HCT116 (cell line): ENCODE results near the gene SLC6A3. TPM values are rescaled to one million over a fixed set of nuclear protein-coding genes. Genes with fewer than 3 reads are reported as not detected.

Experiments used
- ATAC-seq: fragments of 200-7000 bp; cut with Tn5 transposase; 2 replicates; pipeline ENCODE4 v1.9.1; 2020; ENCODE audit warnings: mild to moderate bottlenecking, moderate library complexity
- BruUV-seq: library from RNA; stranded (reverse); fragments of 400-500 nt; replicated peaks from 2 replicates; lab custom pipeline; 2021; lab: Mats Ljungman, UMichigan
- CTCF ChIA-PET: fragments of 300-600 bp; sonication (Branson Sonifier 250); formaldehyde crosslinking; loops from one replicate; lab custom pipeline; 2021; ENCODE audit warnings: antibody characterized with exemption; lab: Charles Lee
- POLR2A ChIA-PET: fragments of 300-600, 350-600 bp; sonication (Branson Sonifier 250); formaldehyde crosslinking; loops from one replicate; lab custom pipeline; 2021; ENCODE audit warnings: antibody characterized with exemption; lab: Charles Lee
- RAD21 ChIA-PET, 2 experiments: fragments of 300-600 bp; sonication (Branson Sonifier 250); formaldehyde crosslinking; loops; one replicate each; lab custom pipeline; 2023; ENCODE audit warnings: low total read pairs in 2 of 2; ENCODE audit not compliant: uncharacterized antibody in 2 of 2, unreplicated experiment in 2 of 2, low non-redundant PET in 1 of 2; lab: Charles Lee
- DNase-seq: peaks from one replicate; pipeline ENCODE4 v3.0.0-alpha.2; 2010; ENCODE audit warnings: low read depth, low spot score
- H2AFZ ChIP-seq: fragments of 200-600 bp; shearing (Covaris generic), sonication (generic); 2 replicates; pipeline ENCODE4 v1.6.1; 2017; ENCODE audit warnings: low read depth, mixed run types, mixed read lengths, antibody characterized with exemption, low read length; ENCODE audit not compliant: poor library complexity, severe bottlenecking
- H3K27ac ChIP-seq: 2 replicates; pipeline ENCODE4 v1.5.1; 2012; ENCODE audit warnings: low read depth, low read length
- H3K27me3 ChIP-seq: fragments of 200-600 bp; sonication (generic); 2 replicates; pipeline ENCODE4 v1.6.1; 2016; ENCODE audit warnings: mixed run types, low read length, mixed read lengths; ENCODE audit not compliant: insufficient read depth
- H3K36me3 ChIP-seq, 2 experiments: fragments of 200-500 bp in 1 of 2; fragments of 200-600 bp in 1 of 2; sonication (Bioruptor generic) in 1 of 2; sonication (generic) in 1 of 2; 2 replicates each; pipeline versions ENCODE4 v1.5.1 to v1.6.1; 2014 to 2016; ENCODE audit warnings: low read length in 2 of 2, inconsistent platforms in 1 of 2, mixed read lengths in 1 of 2, mixed run types in 1 of 2; ENCODE audit not compliant: insufficient read depth in 2 of 2, control insufficient read depth in 1 of 2
- H3K4me1 ChIP-seq, 2 experiments: fragments of 200-600 bp in 1 of 2; sonication (generic) in 1 of 2; 2 replicates each; pipeline versions ENCODE4 v1.5.1 to v1.6.1; 2012 to 2017; ENCODE audit warnings: low read length in 2 of 2, inconsistent platforms in 1 of 2, mild to moderate bottlenecking in 1 of 2, mixed read lengths in 1 of 2, mixed run types in 1 of 2, moderate library complexity in 1 of 2; ENCODE audit not compliant: insufficient read depth in 2 of 2, control insufficient read depth in 1 of 2
- H3K4me2 ChIP-seq: fragments of 200-600 bp; sonication (generic); 2 replicates; pipeline ENCODE4 v1.6.1; 2017; ENCODE audit warnings: mixed run types, low read length, mixed read lengths
- H3K4me3 ChIP-seq, 2 experiments: fragments of 200-600 bp in 1 of 2; sonication (generic) in 1 of 2; replicated peaks in 1 of 2; 2 replicates each; pipeline ENCODE4 v1.5.1; 2011 to 2016; ENCODE audit warnings: low read length in 2 of 2, control low read depth in 1 of 2, low read depth in 1 of 2, mild to moderate bottlenecking in 1 of 2, mixed read lengths in 1 of 2, mixed run types in 1 of 2
- H3K79me2 ChIP-seq: fragments of 200-600 bp; sonication (generic); 2 replicates; pipeline ENCODE4 v1.6.1; 2017; ENCODE audit warnings: mild to moderate bottlenecking, mixed run types, low read length, moderate library complexity, mixed read lengths; ENCODE audit not compliant: insufficient read depth
- H3K9ac ChIP-seq: fragments of 200-600 bp; sonication (generic); 2 replicates; pipeline ENCODE4 v1.6.1; 2016; ENCODE audit warnings: low read length, mixed read lengths
- H3K9me2 ChIP-seq: fragments of 200-600 bp; sonication (generic), shearing (Covaris generic); 2 replicates; pipeline ENCODE4 v1.6.1; 2017; ENCODE audit warnings: mixed run types, mild to moderate bottlenecking, moderate library complexity; ENCODE audit not compliant: insufficient read depth
- H3K9me3 ChIP-seq, 2 experiments: fragments of 200-500 bp in 1 of 2; fragments of 200-600 bp in 1 of 2; sonication (Bioruptor generic) in 1 of 2; sonication (generic) in 1 of 2; 2 replicates each; pipeline ENCODE4 v1.6.1; 2014 to 2017; ENCODE audit warnings: low read length in 2 of 2, mixed read lengths in 2 of 2, inconsistent platforms in 1 of 2, low read depth in 1 of 2, mild to moderate bottlenecking in 1 of 2, mixed run types in 1 of 2, moderate library complexity in 1 of 2; ENCODE audit not compliant: control insufficient read depth in 1 of 2, insufficient read depth in 1 of 2
- H4K20me1 ChIP-seq: fragments of 200-600 bp; sonication (generic), shearing (Covaris generic); 2 replicates; pipeline ENCODE4 v1.6.1; 2017; ENCODE audit warnings: mixed run types, mild to moderate bottlenecking, moderate library complexity; ENCODE audit not compliant: insufficient read depth
- ATF3 ChIP-seq: IDR thresholded peaks from 2 replicates; pipeline ENCODE4 v1.6.1; 2012
- CBX3 ChIP-seq: IDR thresholded peaks from 2 replicates; pipeline ENCODE4 v1.6.1; 2012; ENCODE audit warnings: low read depth
- CEBPB ChIP-seq: IDR thresholded peaks from 2 replicates; pipeline ENCODE4 v1.6.1; 2012; ENCODE audit warnings: low read depth
- CTCF ChIP-seq, 3 experiments: fragments of 200-600 bp in 1 of 3; sonication (generic) in 1 of 3; IDR thresholded peaks in 2 of 3; conservative IDR thresholded peaks in 1 of 3; 2 replicates each; pipeline ENCODE4 v1.5.1; 2012 to 2017; ENCODE audit warnings: low read depth in 2 of 3, low read length in 2 of 3, antibody characterized with exemption in 1 of 3, borderline replicate concordance in 1 of 3, control low read depth in 1 of 3, mild to moderate bottlenecking in 1 of 3, mixed read lengths in 1 of 3, mixed run types in 1 of 3, moderate library complexity in 1 of 3; ENCODE audit not compliant: insufficient read depth in 1 of 3
- EZH2phosphoT487 ChIP-seq: fragments of 200-600 bp; IDR thresholded peaks from 2 replicates; pipeline ENCODE4 v1.6.1; 2018; ENCODE audit warnings: antibody characterized with exemption, borderline replicate concordance
- FOSL1 ChIP-seq: IDR thresholded peaks from 2 replicates; pipeline ENCODE4 v1.6.1; 2012; ENCODE audit warnings: low read depth
- JUND ChIP-seq: IDR thresholded peaks from 2 replicates; pipeline ENCODE4 v1.6.1; 2012
- POLR2A ChIP-seq: IDR thresholded peaks from 2 replicates; pipeline ENCODE4 v1.7.0; 2011; ENCODE audit warnings: borderline replicate concordance; ENCODE audit not compliant: insufficient read depth, insufficient read length; ENCODE audit errors: extremely low read depth
- RAD21 ChIP-seq: IDR thresholded peaks from 2 replicates; pipeline ENCODE4 v1.6.1; 2012; ENCODE audit warnings: low read depth, mild to moderate bottlenecking
- SRF ChIP-seq: IDR thresholded peaks from 2 replicates; pipeline ENCODE4 v1.6.1; 2012; ENCODE audit warnings: low read depth
- TCF7L2 ChIP-seq: IDR thresholded peaks from 2 replicates; pipeline ENCODE4 v1.7.0; 2011; ENCODE audit warnings: borderline replicate concordance, inconsistent platforms; ENCODE audit not compliant: insufficient read depth, insufficient read length; ENCODE audit errors: extremely low read depth
- YY1 ChIP-seq: IDR thresholded peaks from 2 replicates; pipeline ENCODE4 v1.6.1; 2011; ENCODE audit warnings: low read length, low read depth, moderate library complexity, mild to moderate bottlenecking; ENCODE audit not compliant: insufficient replicate concordance; ENCODE audit errors: extremely low read depth
- ZBTB33 ChIP-seq: IDR thresholded peaks from 2 replicates; pipeline ENCODE4 v1.6.1; 2011; ENCODE audit warnings: mild to moderate bottlenecking, low read length, moderate library complexity; ENCODE audit not compliant: insufficient replicate concordance; ENCODE audit errors: extremely low read depth
- intact Hi-C: fragments of 100-400 bp; cut with micrococcal nuclease; formaldehyde crosslinking; loops from 2 replicates; pipeline ENCODE4 v1.10.0; 2022
- total RNA-seq: library from RNA; stranded (reverse); gene quantifications from one replicate; pipeline ENCODE4 v1.2.1, GENCODE V29; 2021; ENCODE audit not compliant: unreplicated experiment
- TF ChIP-seq, protein P1 (sequence below): IDR thresholded peaks from 2 replicates; pipeline ENCODE4 v1.6.1; 2012
- TF ChIP-seq, protein P2 (sequence below): IDR thresholded peaks from 2 replicates; pipeline ENCODE4 v1.6.1; 2012; ENCODE audit warnings: low read depth

SLC6A3 gene
- total RNA-seq, 1 experiment from 2014 or later, result not detected

GRCh38 chr5:1380910-1381309 lies 64.3 kb downstream of the SLC6A3 start:
- ATAC-seq, result no peak

More at GRCh38 chr5:1380910-1381309, 64.3 kb downstream of the SLC6A3 start:
- intact Hi-C loops, result no loop called here
- CTCF ChIA-PET, result no interaction called here
- Histone ChIP-seq H3K9ac (no peak overlapping the region), H3K27ac (no peak overlapping the region), H3K27me3 (no peaks in the 10 kb centered on the region), H3K9me2 (no peaks in the 10 kb centered on the region), H3K4me2 (no peak overlapping the region), H3K9me3 (no peaks in the 10 kb centered on the region; a peak in 1 of 4 replicates), H3K36me3 (no peaks in the 10 kb centered on the region), H3K4me1 (peaks cover 15 to 21% of the 10 kb centered on the region in 2 experiments), H3K79me2 (no peaks in the 10 kb centered on the region), H2AFZ (no peak overlapping the region), H3K4me3 (no peak overlapping the region), H4K20me1 (no peaks in the 10 kb centered on the region)
- TF ChIP-seq CEBPB (no peak), TCF7L2 (no peak), POLR2A (no peak), JUND (no peak), ATF3 (no peak), RAD21 (no peak), YY1 (no peak), FOSL1 (no peak), EZH2phosphoT487 (no peak), ZBTB33 (no peak), CBX3 (no peak), CTCF (IDR thresholded peaks at IDR 0.05 in 2 of 3, conservative IDR thresholded peaks at IDR 0.05 in 1 of 3; ENCODE audit: borderline replicate concordance in 1 of 3, insufficient read depth in 1 of 3, low read depth in 2 of 3, low read length in 2 of 3) (no peak), SRF (no peak)
- TF ChIP-seq, protein P1, sequence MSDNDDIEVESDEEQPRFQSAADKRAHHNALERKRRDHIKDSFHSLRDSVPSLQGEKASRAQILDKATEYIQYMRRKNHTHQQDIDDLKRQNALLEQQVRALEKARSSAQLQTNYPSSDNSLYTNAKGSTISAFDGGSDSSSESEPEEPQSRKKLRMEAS, result no peak
- TF ChIP-seq, protein P2, sequence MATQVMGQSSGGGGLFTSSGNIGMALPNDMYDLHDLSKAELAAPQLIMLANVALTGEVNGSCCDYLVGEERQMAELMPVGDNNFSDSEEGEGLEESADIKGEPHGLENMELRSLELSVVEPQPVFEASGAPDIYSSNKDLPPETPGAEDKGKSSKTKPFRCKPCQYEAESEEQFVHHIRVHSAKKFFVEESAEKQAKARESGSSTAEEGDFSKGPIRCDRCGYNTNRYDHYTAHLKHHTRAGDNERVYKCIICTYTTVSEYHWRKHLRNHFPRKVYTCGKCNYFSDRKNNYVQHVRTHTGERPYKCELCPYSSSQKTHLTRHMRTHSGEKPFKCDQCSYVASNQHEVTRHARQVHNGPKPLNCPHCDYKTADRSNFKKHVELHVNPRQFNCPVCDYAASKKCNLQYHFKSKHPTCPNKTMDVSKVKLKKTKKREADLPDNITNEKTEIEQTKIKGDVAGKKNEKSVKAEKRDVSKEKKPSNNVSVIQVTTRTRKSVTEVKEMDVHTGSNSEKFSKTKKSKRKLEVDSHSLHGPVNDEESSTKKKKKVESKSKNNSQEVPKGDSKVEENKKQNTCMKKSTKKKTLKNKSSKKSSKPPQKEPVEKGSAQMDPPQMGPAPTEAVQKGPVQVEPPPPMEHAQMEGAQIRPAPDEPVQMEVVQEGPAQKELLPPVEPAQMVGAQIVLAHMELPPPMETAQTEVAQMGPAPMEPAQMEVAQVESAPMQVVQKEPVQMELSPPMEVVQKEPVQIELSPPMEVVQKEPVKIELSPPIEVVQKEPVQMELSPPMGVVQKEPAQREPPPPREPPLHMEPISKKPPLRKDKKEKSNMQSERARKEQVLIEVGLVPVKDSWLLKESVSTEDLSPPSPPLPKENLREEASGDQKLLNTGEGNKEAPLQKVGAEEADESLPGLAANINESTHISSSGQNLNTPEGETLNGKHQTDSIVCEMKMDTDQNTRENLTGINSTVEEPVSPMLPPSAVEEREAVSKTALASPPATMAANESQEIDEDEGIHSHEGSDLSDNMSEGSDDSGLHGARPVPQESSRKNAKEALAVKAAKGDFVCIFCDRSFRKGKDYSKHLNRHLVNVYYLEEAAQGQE, result no peak
- POLR2A ChIA-PET, result no interaction called here
- RAD21 ChIA-PET, result no interaction called here
- no TSS peak for BruUV-seq
- DNase-seq, result no peak
